Gastrocnemius medialis (tissue), 4 donors: ENCODE results near the gene MTG2. TPM values are rescaled to one million over a fixed set of nuclear protein-coding genes. Genes with fewer than 3 reads are reported as not detected.

Experiments
- ATAC-seq, 2 donors: fragments of 150-250 bp; one replicate each; pipeline ENCODE4 v1.9.1; 2016
- DNase-seq, 2 donors: peaks; one replicate each; pipeline ENCODE4 v3.0.0-alpha.2; 2019
- H3K27ac ChIP-seq, 4 donors: fragments of 200-600 bp; sonication (generic); 1 replicate in 1 of 4; 2 replicates in 3 of 4; pipeline ENCODE4 v1.5.1; 2016 to 2018; ENCODE audit warnings: mild to moderate bottlenecking in 2 of 4, moderate library complexity in 1 of 4
- H3K27me3 ChIP-seq, 3 donors: fragments of 200-600 bp; sonication (generic) in 2 of 3; 1 replicate in 1 of 3; 2 replicates in 2 of 3; pipeline versions ENCODE4 v1.5.1 to v1.6.0; 2016 to 2019; ENCODE audit warnings: mild to moderate bottlenecking in 1 of 3, moderate library complexity in 1 of 3
- H3K36me3 ChIP-seq, 2 donors: fragments of 200-600 bp; sonication (generic) in 1 of 2; one replicate each; pipeline ENCODE4 v1.5.1; 2017 to 2018
- H3K4me1 ChIP-seq, 2 donors: fragments of 200-600 bp; sonication (generic) in 1 of 2; one replicate each; pipeline ENCODE4 v1.5.1; 2016 to 2017; ENCODE audit warnings: mild to moderate bottlenecking in 2 of 2
- H3K4me3 ChIP-seq, 4 donors: fragments of 200-600 bp; sonication (generic) in 3 of 4; 1 replicate in 1 of 4; 2 replicates in 3 of 4; pipeline ENCODE4 v1.5.1; 2016 to 2019; ENCODE audit warnings: mild to moderate bottlenecking in 2 of 4
- H3K9me3 ChIP-seq, 3 donors: fragments of 200-600 bp; sonication (generic) in 2 of 3; 1 replicate in 1 of 3; 2 replicates in 2 of 3; pipeline ENCODE4 v1.5.1; 2016 to 2019
- CTCF ChIP-seq, 5 experiments: fragments of 450-650 bp in 3 of 5; fragments of 200-600 bp in 2 of 5; sonication (generic) in 2 of 5; IDR thresholded peaks in 4 of 5; conservative IDR thresholded peaks in 1 of 5; 1 replicate in 4 of 5; 2 replicates in 1 of 5; pipeline ENCODE4 v1.5.1; 2016 to 2019; ENCODE audit warnings: antibody characterized with exemption in 5 of 5, mild to moderate bottlenecking in 3 of 5, moderate library complexity in 3 of 5
- POLR2A ChIP-seq, 2 donors: fragments of 450-650 bp; IDR thresholded peaks; one replicate each; pipeline ENCODE4 v1.6.1; 2017; ENCODE audit warnings: antibody characterized with exemption in 2 of 2, mild to moderate bottlenecking in 2 of 2, moderate library complexity in 2 of 2
- in situ Hi-C, 4 donors: fragments of 200-750 bp; cut with MboI; loops; one replicate each; pipeline versions ENCODE4 v1.15.0 to v1.8.0; 2017; ENCODE audit warnings: low sequenced_read_pairs in 4 of 4
- intact Hi-C: fragments of 100-400 bp; cut with DNase I; formaldehyde crosslinking; loops from one replicate; pipeline ENCODE4 v1.15.1; 2023; ENCODE audit warnings: low total_unique reads
- total RNA-seq, 4 donors: library from RNA; depleted of rRNA; stranded (reverse); fragments of >200 nt; gene quantifications; one replicate each; pipeline versions ENCODE4 v1.1.0 to v1.2.3, GENCODE V29; 2016

Gene MTG2
- total RNA-seq, 4 donors from 2014 or later, result 21.0 to 50.8 (median 29.3) TPM

GRCh38 chr20:62162765-62163484, 19.9 kb upstream of the MTG2 start:
- Histone ChIP-seq H3K27ac (no peak overlapping the region), H3K27me3 (no peaks in the 10 kb centered on the region), H3K4me3 (no peak overlapping the region), H3K4me1 (peaks cover 12 to 19% of the 10 kb centered on the region in 2 donors), H3K9me3 (no peaks in the 10 kb centered on the region), H3K36me3 (peaks cover 0 to 51% of the 10 kb centered on the region in 2 donors)
- in situ Hi-C loops, result no loop called here
- TF ChIP-seq POLR2A (IDR thresholded peaks at IDR 0.05), result no peak
- TF ChIP-seq CTCF (IDR thresholded peaks at IDR 0.05 in 4 of 5, conservative IDR thresholded peaks at IDR 0.05 in 1 of 5), result no peak
- DNase-seq (no peak), ATAC-seq (no peak)
- intact Hi-C loops, result no loop called here

- Histone ChIP-seq H3K27me3 (no peaks in the 10 kb centered on the region), H3K4me1 (peaks cover 12 to 19% of the 10 kb centered on the region in 2 donors), H3K9me3 (no peaks in the 10 kb centered on the region), H3K27ac (no peak overlapping the region), H3K4me3 (no peak overlapping the region), H3K36me3 (peaks cover 0 to 51% of the 10 kb centered on the region in 2 donors)
- in situ Hi-C loops, result no loop called here
- intact Hi-C loops, result no loop called here
- DNase-seq (no peak), ATAC-seq (no peak)
- TF ChIP-seq POLR2A (IDR thresholded peaks at IDR 0.05) (no peak), CTCF (IDR thresholded peaks at IDR 0.05 in 4 of 5, conservative IDR thresholded peaks at IDR 0.05 in 1 of 5) (no peak)
These were observed 19.4 kb upstream of the MTG2 start for GRCh38 chr20:62163485-62163865.

GRCh38 chr20:62163986-62164762, 18.7 kb upstream of the MTG2 start:
- intact Hi-C loops (no loop called here), in situ Hi-C loops (no loop called here)
- no peak for TF ChIP-seq CTCF (IDR thresholded peaks at IDR 0.05 in 4 of 5, conservative IDR thresholded peaks at IDR 0.05 in 1 of 5)

DNA sequence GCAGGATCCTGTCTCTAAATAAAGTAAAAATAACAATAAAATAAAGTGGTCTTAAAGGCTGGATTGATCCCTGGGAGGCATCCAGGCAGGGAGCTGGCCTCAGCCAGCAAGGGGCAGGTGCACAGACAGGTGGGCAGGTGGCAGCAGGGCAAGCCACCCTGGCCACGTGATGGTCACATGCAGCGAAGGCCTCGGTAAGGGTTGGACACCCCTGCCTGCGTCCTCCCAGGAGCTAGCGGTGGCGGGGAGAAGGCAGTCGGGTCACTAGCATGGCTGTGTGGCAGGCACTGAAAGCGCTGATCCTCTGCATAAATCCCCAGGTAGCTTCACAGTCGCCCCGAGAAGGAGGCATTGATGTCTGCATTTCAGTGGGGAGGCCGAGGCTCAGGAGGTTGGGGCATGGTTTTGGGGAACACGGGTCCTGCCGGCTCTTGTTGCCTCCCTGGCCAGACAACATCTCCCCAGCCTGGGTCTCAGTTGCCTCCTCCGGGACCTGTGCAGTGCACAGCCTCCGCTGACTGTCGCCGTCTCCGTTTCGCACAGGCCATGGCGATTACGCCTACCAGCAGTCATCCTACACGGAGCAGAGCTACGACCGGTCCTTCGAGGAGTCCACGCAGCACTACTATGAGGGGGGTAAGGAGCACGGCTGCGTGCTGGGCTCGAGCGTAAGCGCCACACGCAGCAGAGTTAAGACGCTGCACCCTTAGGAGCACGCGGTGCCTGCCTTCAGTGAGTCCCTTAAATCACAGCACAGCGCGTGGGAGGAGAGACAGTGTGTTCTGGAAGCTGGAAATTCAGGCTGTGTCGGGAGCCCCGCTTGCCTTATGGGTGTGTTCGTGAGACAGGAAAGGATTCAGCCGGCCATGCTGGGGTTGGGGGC, 17.7 kb upstream of the MTG2 start:
- Histone ChIP-seq H3K9me3 (no peaks in the 10 kb centered on the region), H3K27me3 (no peaks in the 10 kb centered on the region), H3K27ac (no peak overlapping the region), H3K36me3 (peaks cover 0 to 57% of the 10 kb centered on the region in 2 donors), H3K4me3 (no peak overlapping the region), H3K4me1 (peaks cover 5 to 9% of the 10 kb centered on the region in 2 donors)
- no peak for ATAC-seq
- TF ChIP-seq POLR2A (IDR thresholded peaks at IDR 0.05) (no peak), CTCF (IDR thresholded peaks at IDR 0.05 in 4 of 5, conservative IDR thresholded peaks at IDR 0.05 in 1 of 5) (no peak)
- no peak for DNase-seq
- in situ Hi-C loops (no loop called here), intact Hi-C loops (no loop called here)

More at GRCh38 chr20:62163986-62164762, 18.7 kb upstream of the MTG2 start:
- Histone ChIP-seq H3K4me3 (no peak overlapping the region), H3K27me3 (no peaks in the 10 kb centered on the region), H3K4me1 (peaks cover 12 to 17% of the 10 kb centered on the region in 2 donors), H3K27ac (no peak overlapping the region), H3K36me3 (peaks cover 0 to 51% of the 10 kb centered on the region in 2 donors), H3K9me3 (no peaks in the 10 kb centered on the region)
- ATAC-seq (no peak), DNase-seq (no peak)
